Prostate gland (tissue), 2 donors: ENCODE results near the gene PTPRK.

Source experiments
- CTCF ChIP-seq, 4 experiments: fragments of 200-600 bp in 2 of 4; fragments of 450-650 bp in 2 of 4; sonication (generic) in 2 of 4; IDR thresholded peaks; 1 replicate in 3 of 4; 2 replicates in 1 of 4; pipeline ENCODE4 v1.5.1; 2016 to 2019; ENCODE audit warnings: antibody characterized with exemption in 4 of 4, mild to moderate bottlenecking in 2 of 4, moderate library complexity in 2 of 4
- POLR2A ChIP-seq: fragments of 450-650 bp; IDR thresholded peaks from one replicate; pipeline ENCODE4 v1.6.1; 2016; ENCODE audit warnings: antibody characterized with exemption, mild to moderate bottlenecking

GRCh38 chr6:128259029-128259724, 261.2 kb downstream of the PTPRK start:
- TF ChIP-seq CTCF (IDR thresholded peaks at IDR 0.05) (no peak), POLR2A (no peak)
